ENCODE data around the gene CA9. TPM values are rescaled to one million over a fixed set of nuclear protein-coding genes. Genes with fewer than 3 reads are reported as not detected.

The CA9 gene
- total and polyA plus RNA-seq, 2 experiments from 2014 or later: 2.3 to 4.3 TPM

GRCh38 chr9:35680331-35681105 lies 6.8 kb downstream of the CA9 start:
- DNase-seq: peak; percentile 62
- Histone ChIP-seq H3K36me3 (ENCODE audit: low read depth) (peaks cover 31% of the 10 kb centered on the region), H3K27me3 (replicated peaks; ENCODE audit: insufficient read depth) (no peaks in the 10 kb centered on the region), H3F3A (ENCODE audit: insufficient read depth) (peaks cover 78% of the 10 kb centered on the region), H3K79me2 (ENCODE audit: insufficient read depth) (peaks cover 20% of the 10 kb centered on the region), H3K27ac (peak overlapping the region; percentile 28), H2AFZ (no peak overlapping the region), H3K9ac (no peak overlapping the region), H3K4me2 (ENCODE audit: unreplicated experiment) (no peak overlapping the region), H4K20me1 (ENCODE audit: insufficient read depth) (peaks cover 27% of the 10 kb centered on the region; the same call in 1 of the 2 replicates), H3K4me3 (no peak overlapping the region), H3K9me2 (ENCODE audit: insufficient read depth) (no peaks in the 10 kb centered on the region), H3K4me1 (ENCODE audit: insufficient read depth) (peaks cover 8% of the 10 kb centered on the region), H3K9me3 (ENCODE audit: low read depth) (no peaks in the 10 kb centered on the region)
- no peak for TF ChIP-seq EZH2phosphoT487 (IDR thresholded peaks at IDR 0.05; ENCODE audit: insufficient read depth, low read depth)
- TF ChIP-seq EZH2 (IDR thresholded peaks at IDR 0.05; ENCODE audit: insufficient read depth, poor library complexity, severe bottlenecking): no peak
- 51 to 55% methylated on average over 15 of the region's 15 CpGs for WGBS, 2 experiments (ENCODE audit: low coverage in 1 of 2, low lambda C conversion rate in 2 of 2, missing lambda C conversion rate in 2 of 2)
- in situ Hi-C loops (cut with MboI): no loop called here

GRCh38 chr9:35681341-35682002 lies 7.7 kb downstream of the CA9 start:
- Histone ChIP-seq H3K4me1 (ENCODE audit: insufficient read depth) (peaks cover 18% of the 10 kb centered on the region), H4K20me1 (ENCODE audit: insufficient read depth) (peaks cover 35% of the 10 kb centered on the region), H3K27me3 (replicated peaks; ENCODE audit: insufficient read depth) (no peaks in the 10 kb centered on the region), H3K4me3 (no peak overlapping the region), H3K9me3 (ENCODE audit: low read depth) (no peaks in the 10 kb centered on the region), H3K27ac (peak overlapping the region; percentile 28), H3K79me2 (ENCODE audit: insufficient read depth) (peaks cover 29% of the 10 kb centered on the region), H3K4me2 (ENCODE audit: unreplicated experiment) (no peak overlapping the region), H3K36me3 (ENCODE audit: low read depth) (peaks cover 39% of the 10 kb centered on the region), H3K9me2 (ENCODE audit: insufficient read depth) (no peaks in the 10 kb centered on the region), H2AFZ (no peak overlapping the region), H3K9ac (no peak overlapping the region), H3F3A (ENCODE audit: insufficient read depth) (peaks cover 87% of the 10 kb centered on the region)
- DNase-seq: peak; percentile 43
- 40 to 42% methylated on average over 3 of the region's 3 CpGs for WGBS, 2 experiments (ENCODE audit: low coverage in 1 of 2, low lambda C conversion rate in 2 of 2, missing lambda C conversion rate in 2 of 2)
- in situ Hi-C loops (cut with MboI): no loop called here
- TF ChIP-seq EZH2 (IDR thresholded peaks at IDR 0.05; ENCODE audit: insufficient read depth, poor library complexity, severe bottlenecking) (no peak), EZH2phosphoT487 (IDR thresholded peaks at IDR 0.05; ENCODE audit: insufficient read depth, low read depth) (no peak)

- Histone ChIP-seq H3K4me3 (no peak overlapping the region), H2AFZ (no peak overlapping the region), H3K9me3 (ENCODE audit: low read depth) (no peaks in the 10 kb centered on the region), H3K79me2 (ENCODE audit: insufficient read depth) (peaks cover 35% of the 10 kb centered on the region), H4K20me1 (ENCODE audit: insufficient read depth) (peaks cover 40% of the 10 kb centered on the region), H3K36me3 (ENCODE audit: low read depth) (peaks cover 45% of the 10 kb centered on the region), H3K9ac (no peak overlapping the region), H3F3A (ENCODE audit: insufficient read depth) (peaks cover 93% of the 10 kb centered on the region), H3K27ac (peak overlapping the region; percentile 28), H3K9me2 (ENCODE audit: insufficient read depth) (no peaks in the 10 kb centered on the region), H3K4me1 (ENCODE audit: insufficient read depth) (peaks cover 24% of the 10 kb centered on the region), H3K4me2 (ENCODE audit: unreplicated experiment) (no peak overlapping the region), H3K27me3 (replicated peaks; ENCODE audit: insufficient read depth) (no peaks in the 10 kb centered on the region)
- in situ Hi-C loops (cut with MboI): no loop called here
- TF ChIP-seq EZH2 (IDR thresholded peaks at IDR 0.05; ENCODE audit: insufficient read depth, poor library complexity, severe bottlenecking): no peak
- TF ChIP-seq EZH2phosphoT487 (IDR thresholded peaks at IDR 0.05; ENCODE audit: insufficient read depth, low read depth): no peak
- 69 to 72% methylated on average over 6 of the region's 6 CpGs for WGBS, 2 experiments (ENCODE audit: low coverage in 1 of 2, low lambda C conversion rate in 2 of 2, missing lambda C conversion rate in 2 of 2)
- no peak for DNase-seq
Observed at GRCh38 chr9:35682051-35682450, 8.3 kb downstream of the CA9 start.

GRCh38 chr9:35682520-35683315 lies 9.0 kb downstream of the CA9 start:
- DNase-seq: no peak
- peak overlapping the region; percentile 32; the same call in 1 of the 2 replicates for H3K27ac ChIP-seq
- no peak overlapping the region for H2AFZ ChIP-seq
- 0 out of 2 replicates have a peak overlapping the region, but pooled peaks have one; percentile 13 for H3K9ac ChIP-seq
- H3K36me3 ChIP-seq (ENCODE audit: low read depth): peaks cover 47% of the 10 kb centered on the region
- H3K4me1 ChIP-seq (ENCODE audit: insufficient read depth): peaks cover 30% of the 10 kb centered on the region
- WGBS, 2 experiments (ENCODE audit: low coverage in 1 of 2, low lambda C conversion rate in 2 of 2, missing lambda C conversion rate in 2 of 2): 91 to 92% methylated on average over 10 of the region's 10 CpGs
- no peaks in the 10 kb centered on the region for H3K27me3 ChIP-seq (replicated peaks; ENCODE audit: insufficient read depth)
- H3F3A ChIP-seq (ENCODE audit: insufficient read depth): peaks cover 94% of the 10 kb centered on the region
- H3K79me2 ChIP-seq (ENCODE audit: insufficient read depth): peaks cover 42% of the 10 kb centered on the region
- no peak overlapping the region for H3K4me2 ChIP-seq (ENCODE audit: unreplicated experiment)
- no peak for TF ChIP-seq EZH2phosphoT487 (IDR thresholded peaks at IDR 0.05; ENCODE audit: insufficient read depth, low read depth)
- no peak for TF ChIP-seq EZH2 (IDR thresholded peaks at IDR 0.05; ENCODE audit: insufficient read depth, poor library complexity, severe bottlenecking)
- H3K4me3 ChIP-seq: no peak overlapping the region
- no peaks in the 10 kb centered on the region for H3K9me3 ChIP-seq (ENCODE audit: low read depth)
- H4K20me1 ChIP-seq (ENCODE audit: insufficient read depth): peaks cover 47% of the 10 kb centered on the region
- no peaks in the 10 kb centered on the region for H3K9me2 ChIP-seq (ENCODE audit: insufficient read depth)
- in situ Hi-C loops (cut with MboI): no loop called here
